Caco-2 (cell line): ENCODE data around the gene NUDT1. TPM values are rescaled to one million over a fixed set of nuclear protein-coding genes. Genes with fewer than 3 reads are reported as not detected.

Experiments
- BruUV-seq: library from RNA; stranded (reverse); fragments of 400-500 nt; replicated peaks from 2 replicates; lab custom pipeline; 2021; lab: Mats Ljungman, UMichigan
- CTCF ChIA-PET: fragments of 300-600 bp; sonication (Branson Sonifier 250); formaldehyde crosslinking; loops from one replicate; lab custom pipeline; 2022; ENCODE audit warnings: antibody characterized with exemption; lab: Charles Lee
- POLR2A ChIA-PET: fragments of 300-600 bp; sonication (Branson Sonifier 250); formaldehyde crosslinking; loops from one replicate; lab custom pipeline; 2022; ENCODE audit warnings: antibody characterized with exemption; lab: Charles Lee
- DNase-seq, 2 experiments: peaks; one replicate each; pipeline versions ENCODE4 v3.0.0 to v3.0.0-alpha.2; 2020 to 2022
- H3K27me3 ChIP-seq: replicated peaks from 2 replicates; pipeline ENCODE4 v1.6.0; 2011; ENCODE audit warnings: low read length; ENCODE audit not compliant: control insufficient read depth, insufficient read depth
- H3K36me3 ChIP-seq: 2 replicates; pipeline ENCODE4 v1.5.1; 2011; ENCODE audit warnings: low read length; ENCODE audit not compliant: control insufficient read depth, insufficient read depth
- H3K4me1 ChIP-seq: fragments of 250-450 bp; sonication (Bioruptor Pico); 2 replicates; pipeline ENCODE4 v1.5.1; 2020; ENCODE audit warnings: mild to moderate bottlenecking
- H3K4me3 ChIP-seq: 2 replicates; pipeline ENCODE4 v1.5.1; 2011; ENCODE audit warnings: low read depth, mild to moderate bottlenecking, control low read depth, low read length
- H3K9me3 ChIP-seq: fragments of 250-450 bp; sonication (Bioruptor Pico); 2 replicates; pipeline ENCODE4 v1.5.1; 2020; ENCODE audit warnings: mild to moderate bottlenecking, moderate library complexity
- H3K27ac Mint-ChIP-seq: one replicate; pipeline ENCODE4 v1.8.0; 2022; ENCODE audit warnings: mixed read lengths; ENCODE audit not compliant: unreplicated experiment
- H3K27me3 Mint-ChIP-seq: one replicate; pipeline ENCODE4 v1.8.0; 2022; ENCODE audit warnings: mixed read lengths; ENCODE audit not compliant: insufficient read depth, unreplicated experiment
- H3K36me3 Mint-ChIP-seq: one replicate; pipeline ENCODE4 v1.8.0; 2022; ENCODE audit warnings: mild to moderate bottlenecking, mixed read lengths; ENCODE audit not compliant: insufficient read depth, unreplicated experiment
- H3K4me1 Mint-ChIP-seq: one replicate; pipeline ENCODE4 v1.8.0; 2022; ENCODE audit warnings: low read depth, mixed read lengths; ENCODE audit not compliant: unreplicated experiment
- H3K4me3 Mint-ChIP-seq: one replicate; pipeline ENCODE4 v1.8.0; 2022; ENCODE audit warnings: mild to moderate bottlenecking, moderate library complexity, mixed read lengths; ENCODE audit not compliant: unreplicated experiment
- H3K9me3 Mint-ChIP-seq: one replicate; pipeline ENCODE4 v1.8.0; 2022; ENCODE audit warnings: mixed read lengths; ENCODE audit not compliant: unreplicated experiment
- intact Hi-C: fragments of 100-400 bp; cut with micrococcal nuclease; formaldehyde crosslinking; loops from one replicate; pipeline ENCODE4 v1.10.0; 2022; ENCODE audit not compliant: unreplicated experiment
- total RNA-seq: library from RNA; stranded (reverse); gene quantifications from 2 replicates; pipeline ENCODE4 v1.2.3, GENCODE V29; 2022
- TF ChIP-seq, protein P1 (sequence below), 2 experiments: fragments of 200-600 bp in 1 of 2; IDR thresholded peaks; 1 replicate in 1 of 2; 2 replicates in 1 of 2; pipeline versions ENCODE4 v1.5.1 to v1.8.0; 2011 to 2022; ENCODE audit warnings: antibody characterized with exemption in 1 of 2, control low read depth in 1 of 2, inconsistent platforms in 1 of 2, low read depth in 1 of 2, low read length in 1 of 2, mild to moderate bottlenecking in 1 of 2, moderate library complexity in 1 of 2; ENCODE audit not compliant: insufficient read depth in 1 of 2, severe bottlenecking in 1 of 2, unreplicated experiment in 1 of 2

The NUDT1 gene
- total RNA-seq, 1 experiment from 2014 or later: 42.8 TPM

DNA sequence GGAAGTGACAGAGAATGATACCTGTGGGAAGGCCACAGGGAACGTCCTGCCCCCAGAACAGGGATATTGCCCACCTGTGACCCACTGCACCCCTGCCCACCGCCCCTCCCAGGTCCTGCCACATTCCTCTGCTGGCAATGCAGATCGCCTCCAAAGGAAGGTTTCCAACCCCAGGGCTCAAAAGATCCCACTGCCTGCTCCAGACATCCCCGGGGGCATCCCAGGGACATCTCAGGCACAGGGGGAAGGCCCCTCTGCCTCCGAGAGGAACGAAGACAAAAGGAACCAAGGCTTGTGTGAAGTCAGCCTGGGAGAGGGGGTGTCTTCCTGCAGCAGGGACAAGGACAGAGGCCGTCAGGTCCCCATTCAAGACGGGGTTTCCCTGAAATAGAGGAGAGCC lies 28.5 kb downstream of the NUDT1 start:
- CTCF ChIA-PET: interaction anchor here (0.6 kb wide), 1 partner anchor 15 kb away, joined by 5 read pairs; no protein-coding TSS in a partner anchor
- no peak for DNase-seq
- TF ChIP-seq, protein P1, sequence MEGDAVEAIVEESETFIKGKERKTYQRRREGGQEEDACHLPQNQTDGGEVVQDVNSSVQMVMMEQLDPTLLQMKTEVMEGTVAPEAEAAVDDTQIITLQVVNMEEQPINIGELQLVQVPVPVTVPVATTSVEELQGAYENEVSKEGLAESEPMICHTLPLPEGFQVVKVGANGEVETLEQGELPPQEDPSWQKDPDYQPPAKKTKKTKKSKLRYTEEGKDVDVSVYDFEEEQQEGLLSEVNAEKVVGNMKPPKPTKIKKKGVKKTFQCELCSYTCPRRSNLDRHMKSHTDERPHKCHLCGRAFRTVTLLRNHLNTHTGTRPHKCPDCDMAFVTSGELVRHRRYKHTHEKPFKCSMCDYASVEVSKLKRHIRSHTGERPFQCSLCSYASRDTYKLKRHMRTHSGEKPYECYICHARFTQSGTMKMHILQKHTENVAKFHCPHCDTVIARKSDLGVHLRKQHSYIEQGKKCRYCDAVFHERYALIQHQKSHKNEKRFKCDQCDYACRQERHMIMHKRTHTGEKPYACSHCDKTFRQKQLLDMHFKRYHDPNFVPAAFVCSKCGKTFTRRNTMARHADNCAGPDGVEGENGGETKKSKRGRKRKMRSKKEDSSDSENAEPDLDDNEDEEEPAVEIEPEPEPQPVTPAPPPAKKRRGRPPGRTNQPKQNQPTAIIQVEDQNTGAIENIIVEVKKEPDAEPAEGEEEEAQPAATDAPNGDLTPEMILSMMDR (IDR thresholded peaks at IDR 0.05; ENCODE audit: insufficient read depth in 1 of 2, low read depth in 1 of 2, low read length in 1 of 2, severe bottlenecking in 1 of 2, unreplicated experiment in 1 of 2): no peak
- no TSS peak for BruUV-seq
- no peaks in the 10 kb centered on the region for H3K27me3 Mint-ChIP-seq
- H3K9me3 Mint-ChIP-seq: no peaks in the 10 kb centered on the region
- intact Hi-C loops: no loop called here
- POLR2A ChIA-PET: no interaction called here
- peaks cover 31% of the 10 kb centered on the region for H3K36me3 Mint-ChIP-seq
- Histone ChIP-seq H3K4me1 (peaks cover 6% of the 10 kb centered on the region), H3K36me3 (peaks cover 5% of the 10 kb centered on the region), H3K9me3 (no peaks in the 10 kb centered on the region), H3K4me3 (no peak overlapping the region), H3K27me3 (no peaks in the 10 kb centered on the region)
- H3K27ac Mint-ChIP-seq: no peak overlapping the region
- H3K4me3 Mint-ChIP-seq: no peak overlapping the region
- H3K4me1 Mint-ChIP-seq: peaks cover 5% of the 10 kb centered on the region

DNA sequence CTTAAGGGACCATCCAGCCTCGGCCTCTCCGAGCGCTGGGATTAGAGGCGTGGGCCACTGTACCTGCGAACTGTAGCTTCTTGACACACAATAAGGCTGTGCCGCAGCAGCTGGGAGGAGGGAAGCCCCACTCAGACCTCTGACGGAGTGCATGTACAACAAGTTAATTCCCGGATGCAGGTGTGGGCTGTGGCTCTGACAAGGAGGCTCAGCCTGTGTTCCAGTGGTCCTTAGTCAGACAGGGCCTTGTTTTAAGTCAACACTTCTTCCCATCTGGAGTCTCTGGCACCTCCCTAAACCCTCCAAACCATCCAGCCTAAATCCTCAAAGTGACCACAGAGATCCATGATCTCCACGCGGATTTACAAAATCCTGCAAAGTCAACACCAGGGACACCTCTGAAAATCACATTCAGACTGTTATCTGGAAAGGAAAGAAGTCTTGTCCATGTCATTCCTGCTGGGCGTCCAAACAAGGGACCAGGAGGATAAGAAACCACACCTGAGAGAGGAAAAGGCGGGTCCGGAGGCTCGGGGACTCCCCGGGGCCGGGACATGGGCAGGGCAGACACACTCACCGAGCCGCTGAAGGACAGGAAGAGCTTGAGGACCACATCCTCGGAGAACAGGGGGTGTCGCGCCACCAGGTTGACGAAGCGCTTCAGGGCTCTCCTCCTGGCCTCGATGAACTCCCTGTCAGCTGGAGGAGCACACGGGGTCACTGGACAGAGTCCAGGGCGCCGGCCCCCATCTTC lies 29.4 kb downstream of the NUDT1 start:
- Histone ChIP-seq H3K36me3 (peaks cover 5% of the 10 kb centered on the region), H3K4me1 (peaks cover 6% of the 10 kb centered on the region), H3K27me3 (no peaks in the 10 kb centered on the region), H3K4me3 (no peak overlapping the region), H3K9me3 (no peaks in the 10 kb centered on the region)
- intact Hi-C loops: no loop called here
- no TSS peak for BruUV-seq
- CTCF ChIA-PET: no interaction called here
- Mint-ChIP-seq H3K9me3 (no peaks in the 10 kb centered on the region), H3K27ac (no peak overlapping the region), H3K27me3 (no peaks in the 10 kb centered on the region), H3K36me3 (peaks cover 29% of the 10 kb centered on the region), H3K4me3 (no peak overlapping the region), H3K4me1 (peaks cover 5% of the 10 kb centered on the region)
- no peak for DNase-seq
- POLR2A ChIA-PET: no interaction called here
- TF ChIP-seq, protein P1 (IDR thresholded peaks at IDR 0.05; ENCODE audit: insufficient read depth in 1 of 2, low read depth in 1 of 2, low read length in 1 of 2, severe bottlenecking in 1 of 2, unreplicated experiment in 1 of 2): no peak

DNA sequence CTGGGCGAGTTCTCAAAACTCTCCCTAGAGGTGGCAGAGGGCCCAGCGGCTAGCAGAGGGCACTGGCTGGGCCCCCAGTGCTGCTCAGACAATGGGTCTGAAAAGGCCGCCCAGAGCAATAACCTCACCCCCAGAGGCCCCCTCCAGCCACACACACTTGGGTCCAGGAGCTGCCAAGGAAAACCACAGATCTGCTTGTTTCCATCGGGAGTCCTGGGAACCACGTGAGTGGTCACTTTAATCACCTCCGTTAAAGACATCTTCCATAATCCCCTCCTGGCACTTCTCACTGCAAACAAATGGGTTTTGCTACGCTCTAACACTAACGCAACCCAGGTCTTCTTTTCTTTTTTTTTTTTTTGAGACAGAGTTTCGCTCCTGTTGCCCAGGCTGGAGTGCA lies 30.0 kb downstream of the NUDT1 start:
- Histone ChIP-seq H3K4me3 (no peak overlapping the region), H3K27me3 (no peaks in the 10 kb centered on the region), H3K9me3 (no peaks in the 10 kb centered on the region), H3K36me3 (peaks cover 5% of the 10 kb centered on the region), H3K4me1 (peaks cover 6% of the 10 kb centered on the region)
- DNase-seq: no peak
- no peaks in the 10 kb centered on the region for H3K9me3 Mint-ChIP-seq
- no peak overlapping the region for H3K4me3 Mint-ChIP-seq
- no TSS peak for BruUV-seq
- ChIA-PET CTCF (no interaction called here), POLR2A (no interaction called here)
- TF ChIP-seq, protein P1 (IDR thresholded peaks at IDR 0.05; ENCODE audit: insufficient read depth in 1 of 2, low read depth in 1 of 2, low read length in 1 of 2, severe bottlenecking in 1 of 2, unreplicated experiment in 1 of 2): no peak
- H3K27me3 Mint-ChIP-seq: no peaks in the 10 kb centered on the region
- intact Hi-C loops: no loop called here
- peaks cover 5% of the 10 kb centered on the region for H3K4me1 Mint-ChIP-seq
- no peak overlapping the region for H3K27ac Mint-ChIP-seq
- H3K36me3 Mint-ChIP-seq: peaks cover 27% of the 10 kb centered on the region
